ENCODE measurements around the gene CDH11. TPM values are rescaled to one million over a fixed set of nuclear protein-coding genes. Genes with fewer than 3 reads are reported as not detected.

Gene CDH11
- total RNA-seq, 4 donors from 2014 or later, result 51.8 to 661 (median 96.5) TPM

GRCh38 chr16:64981568-64982281 is 140.1 kb downstream of the CDH11 start:
- H3K27ac ChIP-seq, result no peak overlapping the region
- no peak for DNase-seq

GRCh38 chr16:64977206-64977920 is 144.5 kb downstream of the CDH11 start:
- Histone ChIP-seq H3K4me3 (no peak overlapping the region), H3K27ac (no peak overlapping the region), H3K27me3 (no peaks in the 10 kb centered on the region), H3K4me1 (no peaks in the 10 kb centered on the region), H3K36me3 (no peaks in the 10 kb centered on the region), H3K9me3 (no peaks in the 10 kb centered on the region)
- TF ChIP-seq, protein P1, sequence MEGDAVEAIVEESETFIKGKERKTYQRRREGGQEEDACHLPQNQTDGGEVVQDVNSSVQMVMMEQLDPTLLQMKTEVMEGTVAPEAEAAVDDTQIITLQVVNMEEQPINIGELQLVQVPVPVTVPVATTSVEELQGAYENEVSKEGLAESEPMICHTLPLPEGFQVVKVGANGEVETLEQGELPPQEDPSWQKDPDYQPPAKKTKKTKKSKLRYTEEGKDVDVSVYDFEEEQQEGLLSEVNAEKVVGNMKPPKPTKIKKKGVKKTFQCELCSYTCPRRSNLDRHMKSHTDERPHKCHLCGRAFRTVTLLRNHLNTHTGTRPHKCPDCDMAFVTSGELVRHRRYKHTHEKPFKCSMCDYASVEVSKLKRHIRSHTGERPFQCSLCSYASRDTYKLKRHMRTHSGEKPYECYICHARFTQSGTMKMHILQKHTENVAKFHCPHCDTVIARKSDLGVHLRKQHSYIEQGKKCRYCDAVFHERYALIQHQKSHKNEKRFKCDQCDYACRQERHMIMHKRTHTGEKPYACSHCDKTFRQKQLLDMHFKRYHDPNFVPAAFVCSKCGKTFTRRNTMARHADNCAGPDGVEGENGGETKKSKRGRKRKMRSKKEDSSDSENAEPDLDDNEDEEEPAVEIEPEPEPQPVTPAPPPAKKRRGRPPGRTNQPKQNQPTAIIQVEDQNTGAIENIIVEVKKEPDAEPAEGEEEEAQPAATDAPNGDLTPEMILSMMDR (IDR thresholded peaks at IDR 0.05), result no peak
- no peak for TF ChIP-seq POLR2A (IDR thresholded peaks at IDR 0.05)
- intact Hi-C loops (cut with DNase I; ENCODE audit: low total_unique reads), result no loop called here
- DNase-seq, result no peak

More at GRCh38 chr16:64981568-64982281, 140.1 kb downstream of the CDH11 start:
- intact Hi-C loops (cut with DNase I; ENCODE audit: low total_unique reads), result no loop called here
- Histone ChIP-seq H3K36me3 (no peaks in the 10 kb centered on the region), H3K4me3 (no peak overlapping the region), H3K4me1 (no peaks in the 10 kb centered on the region), H3K27me3 (no peaks in the 10 kb centered on the region), H3K9me3 (no peaks in the 10 kb centered on the region)
- TF ChIP-seq POLR2A (IDR thresholded peaks at IDR 0.05), result no peak
- TF ChIP-seq, protein P1 (IDR thresholded peaks at IDR 0.05), result no peak

DNA sequence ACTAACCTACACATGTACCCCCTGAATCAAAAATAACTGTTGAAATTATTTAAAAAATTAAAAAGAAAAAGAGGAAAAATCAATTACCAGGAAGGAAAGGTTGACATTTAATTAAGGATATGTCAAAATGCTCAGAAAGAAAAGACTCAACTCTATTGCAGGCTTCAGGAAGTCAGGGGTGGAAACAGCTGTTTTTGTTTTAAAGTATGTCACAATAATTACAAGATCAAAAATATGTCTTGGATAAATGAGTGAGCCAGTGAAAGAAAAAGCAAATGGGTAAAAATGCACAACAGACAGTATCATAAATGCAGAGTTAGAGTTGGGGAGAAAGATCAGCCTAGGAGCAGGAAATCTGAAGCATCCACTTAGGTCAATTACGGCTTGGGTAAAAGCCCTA is 146.0 kb downstream of the CDH11 start:
- Histone ChIP-seq H3K36me3 (no peaks in the 10 kb centered on the region), H3K4me1 (no peaks in the 10 kb centered on the region), H3K27ac (no peak overlapping the region), H3K4me3 (no peak overlapping the region), H3K9me3 (no peaks in the 10 kb centered on the region), H3K27me3 (no peaks in the 10 kb centered on the region)
- TF ChIP-seq, protein P1 (IDR thresholded peaks at IDR 0.05), result no peak
- TF ChIP-seq POLR2A (IDR thresholded peaks at IDR 0.05), result no peak
- intact Hi-C loops (cut with DNase I; ENCODE audit: low total_unique reads), result no loop called here
- no peak for DNase-seq

DNA sequence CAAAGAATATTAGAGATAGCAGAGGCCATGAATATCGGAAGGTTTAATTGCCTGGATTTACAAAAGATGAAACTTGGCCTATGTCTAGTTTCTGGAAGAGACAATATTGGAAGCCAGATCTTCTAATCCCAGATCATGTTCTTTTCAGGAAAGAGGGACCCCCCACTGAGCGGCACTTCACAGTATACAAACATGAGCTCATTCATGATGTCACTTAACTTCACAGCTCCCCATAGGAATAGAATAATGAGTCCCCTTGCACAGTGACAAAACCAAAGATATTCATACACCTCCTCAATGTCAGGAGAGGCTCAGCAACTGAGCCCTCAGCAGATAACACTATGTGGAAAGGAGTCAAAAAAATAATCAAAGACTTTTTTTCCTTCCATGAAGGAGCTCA is 147.5 kb downstream of the CDH11 start:
- H3K36me3 ChIP-seq, result no peaks in the 10 kb centered on the region
- DNase-seq, result no peak
- intact Hi-C loops (cut with DNase I; ENCODE audit: low total_unique reads), result no loop called here
- no peaks in the 10 kb centered on the region for H3K9me3 ChIP-seq
- no peak overlapping the region for H3K4me3 ChIP-seq
- no peaks in the 10 kb centered on the region for H3K4me1 ChIP-seq
- TF ChIP-seq POLR2A (IDR thresholded peaks at IDR 0.05), result no peak
- TF ChIP-seq, protein P1 (IDR thresholded peaks at IDR 0.05), result no peak
- no peak overlapping the region for H3K27ac ChIP-seq
- no peaks in the 10 kb centered on the region for H3K27me3 ChIP-seq

- Histone ChIP-seq H3K4me1 (no peaks in the 10 kb centered on the region), H3K4me3 (no peak overlapping the region), H3K36me3 (no peaks in the 10 kb centered on the region), H3K27ac (no peak overlapping the region), H3K9me3 (no peaks in the 10 kb centered on the region), H3K27me3 (no peaks in the 10 kb centered on the region)
- DNase-seq, result no peak
- intact Hi-C loops (cut with DNase I; ENCODE audit: low total_unique reads), result no loop called here
- TF ChIP-seq POLR2A (IDR thresholded peaks at IDR 0.05), result no peak
- TF ChIP-seq, protein P1 (IDR thresholded peaks at IDR 0.05), result no peak
These were observed 148.7 kb downstream of the CDH11 start for GRCh38 chr16:64973171-64973570.
